Stomach smooth muscle (tissue), 2 donors: ENCODE data around the gene STXBP1.

Experiments
- H3K27ac ChIP-seq: one replicate; pipeline ENCODE4 v1.7.0; 2013; ENCODE audit warnings: mild to moderate bottlenecking, low read length, inconsistent platforms
- H3K27me3 ChIP-seq, 2 donors: one replicate each; pipeline ENCODE4 v1.7.0; 2013; ENCODE audit warnings: low read length in 2 of 2; ENCODE audit not compliant: insufficient read depth in 2 of 2, control insufficient read depth in 1 of 2
- H3K36me3 ChIP-seq, 2 donors: one replicate each; pipeline ENCODE4 v1.7.0; 2013; ENCODE audit warnings: low read length in 2 of 2; ENCODE audit not compliant: control insufficient read depth in 2 of 2, insufficient read depth in 2 of 2
- H3K4me1 ChIP-seq: one replicate; pipeline ENCODE4 v1.7.0; 2013; ENCODE audit warnings: low read length; ENCODE audit not compliant: control insufficient read depth, insufficient read depth
- H3K4me3 ChIP-seq, 2 donors: one replicate each; pipeline ENCODE4 v1.7.0; 2013; ENCODE audit warnings: low read length in 2 of 2
- H3K9ac ChIP-seq, 2 donors: one replicate each; pipeline ENCODE4 v1.7.0; 2013; ENCODE audit warnings: low read length in 2 of 2, mild to moderate bottlenecking in 1 of 2
- H3K9me3 ChIP-seq, 2 donors: one replicate each; pipeline ENCODE4 v1.7.0; 2013; ENCODE audit warnings: low read length in 2 of 2; ENCODE audit not compliant: control insufficient read depth in 2 of 2
- donor health status: healthy.
- donor health status: Pancreatic carcinoma.

The STXBP1 gene

DNA sequence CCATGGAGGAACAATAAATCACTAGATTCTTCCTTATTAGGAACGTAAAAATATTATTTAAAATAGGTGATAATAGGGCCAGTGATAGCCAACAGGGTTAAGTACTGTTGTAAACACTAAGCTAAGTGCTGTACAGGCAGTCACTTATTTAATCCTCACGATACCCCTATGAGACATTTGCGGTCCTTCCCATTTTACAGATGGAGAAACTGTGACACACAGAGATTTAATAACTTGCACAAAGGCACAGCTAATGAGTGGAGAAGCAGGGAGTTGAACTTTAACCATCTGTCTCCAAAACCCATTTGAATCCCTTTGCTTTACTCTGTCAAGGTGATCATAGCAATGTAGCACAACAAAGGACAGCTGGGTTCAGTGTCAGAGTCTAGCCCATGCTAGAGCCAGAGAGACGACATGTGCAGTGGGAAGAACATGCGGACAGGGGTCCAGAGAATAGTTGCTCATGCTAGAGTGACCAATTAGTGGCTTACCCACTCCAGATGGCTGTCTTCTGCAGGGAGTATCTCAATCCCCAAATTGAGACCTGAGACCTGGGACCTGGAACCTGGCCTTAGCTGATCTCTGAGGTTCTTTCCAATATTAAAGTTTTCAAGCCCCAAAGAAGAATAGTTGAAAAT lies 28.9 kb downstream of the STXBP1 start:
- Histone ChIP-seq H3K4me1 (no peaks in the 10 kb centered on the region), H3K27ac (no peak overlapping the region)

GRCh38 chr9:127642082-127642740 lies 30.1 kb downstream of the STXBP1 start:
- H3K4me3 ChIP-seq, result no peak overlapping the region

More for the DNA sequence above, 28.9 kb downstream of the STXBP1 start:
- Histone ChIP-seq H3K9me3 (no peaks in the 10 kb centered on the region), H3K9ac (no peak overlapping the region), H3K4me3 (no peak overlapping the region), H3K27me3 (no peaks in the 10 kb centered on the region), H3K36me3 (no peaks in the 10 kb centered on the region)

DNA sequence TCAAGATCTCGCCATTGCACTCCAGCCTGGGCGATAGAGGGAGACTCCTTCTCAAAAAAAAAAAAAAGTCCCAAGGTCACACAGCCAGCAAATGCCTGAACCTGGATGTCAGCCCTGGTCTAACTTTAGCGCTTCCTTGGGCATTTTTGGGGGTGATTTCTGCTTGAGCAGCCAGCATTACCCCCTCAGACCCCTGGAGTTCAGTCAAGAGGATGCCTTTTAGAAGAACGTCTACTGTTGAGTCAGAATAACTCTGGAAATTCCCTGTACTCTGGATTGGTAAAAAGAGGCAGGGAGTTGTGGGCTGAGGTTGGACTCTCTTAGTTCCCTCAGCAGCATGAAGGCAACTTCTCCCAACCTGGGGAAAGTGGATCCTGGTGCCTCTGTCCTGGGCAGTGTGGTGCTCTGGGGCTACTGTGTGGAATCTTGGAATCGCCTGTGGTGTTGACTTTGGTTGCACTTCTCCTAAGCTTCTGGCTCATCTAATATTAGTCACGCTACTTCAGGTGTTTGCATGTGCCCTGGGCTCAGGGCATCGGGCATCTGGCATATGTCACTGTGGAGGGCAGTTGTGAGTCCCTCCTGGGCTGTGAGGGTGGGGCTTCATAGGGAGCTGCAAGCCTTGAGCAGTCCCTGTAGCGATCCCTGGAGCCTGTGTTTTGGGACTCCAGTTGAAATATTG lies 32.2 kb downstream of the STXBP1 start:
- Histone ChIP-seq H3K27ac (no peak overlapping the region), H3K4me3 (no peak overlapping the region), H3K4me1 (no peaks in the 10 kb centered on the region), H3K36me3 (no peaks in the 10 kb centered on the region), H3K27me3 (no peaks in the 10 kb centered on the region), H3K9ac (no peak overlapping the region), H3K9me3 (no peaks in the 10 kb centered on the region)

More at GRCh38 chr9:127642082-127642740, 30.1 kb downstream of the STXBP1 start:
- no peaks in the 10 kb centered on the region for H3K9me3 ChIP-seq
- H3K4me1 ChIP-seq, result no peaks in the 10 kb centered on the region
- H3K27me3 ChIP-seq, result no peaks in the 10 kb centered on the region
- no peak overlapping the region for H3K9ac ChIP-seq
- H3K36me3 ChIP-seq, result no peaks in the 10 kb centered on the region
- H3K27ac ChIP-seq, result no peak overlapping the region

DNA sequence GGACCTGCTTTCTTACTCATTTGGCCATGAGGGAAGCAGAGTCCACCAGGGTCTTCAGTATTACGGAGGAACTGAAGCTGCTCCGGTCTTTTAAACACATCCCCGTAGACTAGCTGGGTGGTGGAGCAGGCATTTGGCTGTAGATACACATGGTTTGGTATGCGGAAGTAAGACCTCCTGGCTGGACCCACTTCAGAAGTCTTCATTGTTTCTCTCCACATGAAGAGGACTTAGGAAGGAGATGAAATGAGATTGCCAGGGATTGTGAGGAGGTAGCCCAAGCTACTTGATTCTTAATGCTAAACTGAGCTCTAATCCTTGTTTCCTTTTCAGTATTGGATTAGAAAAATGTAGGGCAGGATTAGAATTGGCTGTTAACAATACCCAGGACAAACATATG lies 32.9 kb downstream of the STXBP1 start:
- H3K36me3 ChIP-seq, result no peaks in the 10 kb centered on the region
- no peaks in the 10 kb centered on the region for H3K9me3 ChIP-seq
- H3K9ac ChIP-seq, result no peak overlapping the region
- H3K27me3 ChIP-seq, result no peaks in the 10 kb centered on the region
- no peak overlapping the region for H3K4me3 ChIP-seq
- H3K4me1 ChIP-seq, result no peaks in the 10 kb centered on the region
- no peak overlapping the region for H3K27ac ChIP-seq

- Histone ChIP-seq H3K9ac (no peak overlapping the region), H3K4me3 (no peak overlapping the region), H3K9me3 (no peaks in the 10 kb centered on the region), H3K36me3 (peaks cover 2 to 4% of the 10 kb centered on the region in 2 donors), H3K4me1 (no peaks in the 10 kb centered on the region), H3K27me3 (no peaks in the 10 kb centered on the region), H3K27ac (no peak overlapping the region)
These were observed 35.4 kb downstream of the STXBP1 start for GRCh38 chr9:127647451-127647850.

DNA sequence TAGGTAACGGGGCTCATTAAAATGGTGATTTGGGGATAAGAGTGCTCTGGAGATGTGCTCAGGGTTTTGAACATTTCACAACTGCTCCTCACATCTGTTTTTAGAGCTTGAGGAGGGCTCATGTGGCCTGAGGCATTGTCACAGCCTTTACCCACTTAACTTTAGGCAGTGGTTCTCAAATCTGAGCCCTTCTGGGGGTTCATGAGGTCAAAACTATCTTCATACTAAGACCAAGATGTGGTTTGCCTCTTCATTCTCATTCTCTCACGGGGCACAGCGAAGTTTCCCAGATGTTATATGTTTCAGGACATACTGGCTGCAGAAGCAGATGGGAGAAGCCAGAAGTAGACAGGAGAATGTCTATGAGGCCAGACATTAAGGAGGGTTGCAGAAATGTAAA lies 38.4 kb downstream of the STXBP1 start:
- H3K4me1 ChIP-seq, result no peaks in the 10 kb centered on the region
- H3K9ac ChIP-seq, result no peak overlapping the region
- H3K27ac ChIP-seq, result no peak overlapping the region
- no peaks in the 10 kb centered on the region for H3K27me3 ChIP-seq
- no peaks in the 10 kb centered on the region for H3K9me3 ChIP-seq
- H3K4me3 ChIP-seq, result no peak overlapping the region
- H3K36me3 ChIP-seq, result peaks cover 10 to 15% of the 10 kb centered on the region in 2 donors

DNA sequence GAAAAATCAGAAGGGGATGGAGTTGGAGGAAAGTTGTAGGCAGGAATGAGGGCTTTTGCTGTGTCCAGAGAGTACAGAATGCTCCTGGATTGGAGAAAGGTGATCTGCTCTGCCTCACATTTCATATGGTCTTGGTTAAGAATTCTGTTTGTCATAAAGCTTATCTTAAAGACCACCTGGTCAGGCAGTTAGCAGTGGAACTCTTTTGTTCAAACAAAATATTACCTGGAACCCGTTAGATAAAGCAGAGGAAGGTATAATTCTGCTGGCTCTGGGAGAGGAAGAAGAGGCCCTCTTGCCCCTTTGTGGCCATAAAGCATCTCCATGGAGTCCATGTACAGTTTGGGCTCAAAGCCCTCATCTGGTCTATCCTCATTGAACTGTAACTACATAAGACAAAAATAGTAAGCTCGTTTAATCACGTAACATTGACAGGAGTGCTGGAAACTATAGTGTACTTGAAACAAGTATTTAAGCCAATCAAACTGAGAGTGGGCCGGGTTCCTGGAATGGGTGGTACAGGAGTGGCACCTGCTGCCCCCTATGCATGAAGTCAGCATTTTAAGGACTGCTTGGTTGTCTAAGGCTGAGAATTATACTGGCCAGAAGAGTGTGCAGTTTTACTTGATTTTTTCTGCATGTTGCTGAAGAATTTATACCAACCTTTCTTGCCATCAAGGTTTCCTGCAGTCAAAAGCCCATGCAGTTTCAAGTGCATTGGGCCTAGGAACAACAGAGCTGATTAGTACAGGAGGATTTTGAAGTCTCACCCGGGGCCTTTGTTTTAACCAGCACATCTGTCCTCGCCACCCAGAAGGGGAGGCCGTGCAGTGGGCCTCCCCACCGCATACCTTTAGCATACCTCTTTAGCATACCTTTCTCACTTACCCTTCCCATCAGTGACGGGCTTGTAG lies 39.9 kb downstream of the STXBP1 start:
- H3K27me3 ChIP-seq, result no peaks in the 10 kb centered on the region
- H3K27ac ChIP-seq, result no peak overlapping the region
- H3K4me1 ChIP-seq, result no peaks in the 10 kb centered on the region
- H3K4me3 ChIP-seq, result no peak overlapping the region
- no peaks in the 10 kb centered on the region for H3K9me3 ChIP-seq
- H3K9ac ChIP-seq, result no peak overlapping the region
- H3K36me3 ChIP-seq, result peaks cover 10 to 15% of the 10 kb centered on the region in 2 donors

GRCh38 chr9:127652733-127653132 lies 40.7 kb downstream of the STXBP1 start:
- H3K4me3 ChIP-seq, result no peak overlapping the region
- H3K27ac ChIP-seq, result no peak overlapping the region
- no peaks in the 10 kb centered on the region for H3K27me3 ChIP-seq
- peaks cover 10 to 15% of the 10 kb centered on the region in 2 donors for H3K36me3 ChIP-seq
- H3K9ac ChIP-seq, result no peak overlapping the region
- no peaks in the 10 kb centered on the region for H3K9me3 ChIP-seq
- H3K4me1 ChIP-seq, result no peaks in the 10 kb centered on the region

DNA sequence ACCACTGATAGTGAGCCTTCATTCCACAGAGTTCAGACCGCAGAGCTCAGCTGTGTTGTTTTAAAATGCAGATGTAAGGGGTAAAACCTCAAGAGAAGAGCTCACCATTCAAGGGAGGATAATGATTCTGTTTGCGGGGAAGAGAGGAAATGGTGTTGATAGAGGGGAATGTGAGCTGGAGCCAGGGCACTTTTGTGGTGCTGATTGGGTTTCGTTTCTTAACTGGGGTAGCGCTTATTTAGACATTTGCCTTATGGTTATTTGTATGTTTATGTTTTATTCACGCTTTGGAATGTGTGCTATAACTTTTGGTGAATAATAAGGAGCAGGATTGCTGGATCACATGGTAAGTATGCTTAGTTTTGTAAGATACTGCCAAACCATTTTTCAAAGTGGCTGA lies 42.5 kb downstream of the STXBP1 start:
- H3K36me3 ChIP-seq, result peaks cover 10 to 19% of the 10 kb centered on the region in 2 donors

GRCh38 chr9:127658428-127658827 lies 46.4 kb downstream of the STXBP1 start:
- no peak overlapping the region for H3K4me3 ChIP-seq
- H3K9me3 ChIP-seq, result no peaks in the 10 kb centered on the region
- H3K4me1 ChIP-seq, result no peaks in the 10 kb centered on the region
- no peak overlapping the region for H3K9ac ChIP-seq
- peaks cover 10 to 32% of the 10 kb centered on the region in 2 donors for H3K36me3 ChIP-seq
- no peaks in the 10 kb centered on the region for H3K27me3 ChIP-seq
- no peak overlapping the region for H3K27ac ChIP-seq

More for the DNA sequence above, 42.5 kb downstream of the STXBP1 start:
- no peak overlapping the region for H3K9ac ChIP-seq
- no peaks in the 10 kb centered on the region for H3K9me3 ChIP-seq
- H3K4me1 ChIP-seq, result no peaks in the 10 kb centered on the region
- H3K27ac ChIP-seq, result no peak overlapping the region
- H3K4me3 ChIP-seq, result no peak overlapping the region
- H3K27me3 ChIP-seq, result no peaks in the 10 kb centered on the region
